GM12891 (cell line): Measurements from ENCODE around the gene GLOD5.

Experiments
- POLR2AphosphoS5 ChIP-seq: IDR thresholded peaks from 2 replicates; pipeline ENCODE4 v1.6.1; 2011; ENCODE audit warnings: low read depth, low read length, control low read depth
- TAF1 ChIP-seq: IDR thresholded peaks from 2 replicates; pipeline ENCODE4 v1.6.1; 2011; ENCODE audit warnings: low read depth, low read length, control low read depth

DNA sequence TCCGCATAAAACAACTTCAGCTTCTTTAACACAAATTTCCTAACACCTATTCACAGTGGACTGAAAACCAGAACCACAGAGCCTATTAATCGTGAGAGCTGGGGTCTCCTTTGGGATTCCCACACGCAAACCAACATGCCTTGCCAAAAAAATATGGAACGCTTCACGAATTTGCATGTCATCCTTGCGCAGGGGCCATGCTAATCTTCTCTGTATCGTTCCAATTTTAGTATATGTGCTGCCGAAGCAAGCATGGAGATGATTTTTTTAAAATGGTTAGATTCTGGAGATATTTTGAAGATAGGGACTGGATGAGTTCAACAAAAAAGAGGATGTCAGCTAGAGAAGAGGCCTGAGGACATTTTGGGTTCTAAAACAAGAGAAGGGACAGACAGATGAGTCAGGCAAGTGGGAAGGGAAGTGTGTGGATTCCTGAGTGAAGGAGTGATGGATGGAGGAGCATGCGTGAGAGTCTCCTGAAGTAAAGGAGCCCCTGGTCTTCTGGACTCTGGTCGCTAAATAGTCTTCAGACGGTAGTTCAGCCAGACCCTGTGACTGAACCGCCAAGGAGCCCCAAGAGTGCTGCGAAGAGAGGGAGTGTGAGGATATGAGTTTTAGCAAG lies 15.4 kb downstream of the GLOD5 start:
- TF ChIP-seq POLR2AphosphoS5 (no peak), TAF1 (no peak)
